GM19438 (cell line): ENCODE data around the gene UST.
"Not testable (repeated sequence)": the region's sequence is repeated elsewhere in the genome, so short reads cannot be mapped to it uniquely, and the experiment has no call there.

ENCODE experiments used
- ATAC-seq: cut with Tn5 transposase; IDR thresholded peaks from one replicate; pipeline ENCODE4 v1.9.1; 2021; ENCODE audit warnings: low read depth; ENCODE audit not compliant: unreplicated experiment

UST gene

DNA sequence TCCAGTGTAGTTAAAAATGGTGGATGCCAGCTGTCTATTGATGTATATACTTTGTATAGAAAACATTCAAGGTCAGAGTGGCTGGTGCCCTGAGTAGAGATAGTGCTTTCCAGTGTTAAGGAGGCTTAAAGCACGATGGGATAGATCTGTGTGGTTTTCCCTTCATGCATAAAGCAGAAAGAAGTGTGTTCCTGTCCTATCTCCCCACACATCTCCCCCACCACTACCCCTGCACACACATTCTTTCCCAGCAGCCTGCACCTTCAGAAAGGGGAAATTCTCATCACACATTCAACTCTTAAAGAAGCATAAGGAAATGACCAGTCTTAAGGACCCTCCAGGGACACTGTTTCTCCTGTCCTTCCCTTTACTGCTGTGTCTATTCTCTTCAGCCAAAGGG lies 349.0 kb downstream of the UST start:
- no peak for ATAC-seq

DNA sequence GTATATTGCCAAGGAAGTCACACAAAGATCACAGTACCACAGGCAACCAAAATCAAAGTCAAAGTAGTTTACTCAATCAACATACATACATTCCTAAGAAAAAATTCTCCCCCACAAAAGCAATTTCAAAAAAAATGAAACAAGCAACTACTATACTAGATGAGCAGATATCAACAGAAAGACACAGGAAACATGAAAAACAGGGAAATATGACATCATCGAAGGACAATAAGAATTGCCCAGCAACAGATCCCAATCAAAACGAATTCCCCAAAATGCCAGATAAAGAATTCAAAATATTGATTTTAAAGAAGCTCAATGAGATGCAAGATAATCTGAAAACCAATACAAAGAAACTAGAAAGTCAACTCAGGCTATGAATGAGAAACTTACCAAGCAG lies 351.0 kb downstream of the UST start:
- ATAC-seq = no peak

GRCh38 chr6:149098700-149099276 lies 352.0 kb downstream of the UST start:
- ATAC-seq = no peak

DNA sequence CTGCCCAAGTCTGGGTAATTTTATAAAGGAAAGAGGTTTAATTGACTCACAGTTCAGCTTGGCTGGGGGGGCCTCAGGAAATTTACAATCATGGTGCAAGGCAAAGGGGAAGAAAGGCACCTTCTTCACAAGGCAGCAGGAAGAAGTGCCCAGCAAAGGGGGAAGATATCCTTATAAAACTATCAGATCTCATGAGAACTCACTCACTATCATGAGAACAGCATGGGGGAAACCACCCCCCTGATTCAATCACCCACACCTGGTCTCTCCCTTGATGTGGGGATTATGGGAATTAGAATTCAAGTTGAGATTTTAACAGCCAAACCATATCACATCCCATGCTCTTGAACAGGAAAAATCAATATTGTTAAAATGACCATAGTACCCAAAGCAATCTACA lies 355.5 kb downstream of the UST start:
- no peak for ATAC-seq

DNA sequence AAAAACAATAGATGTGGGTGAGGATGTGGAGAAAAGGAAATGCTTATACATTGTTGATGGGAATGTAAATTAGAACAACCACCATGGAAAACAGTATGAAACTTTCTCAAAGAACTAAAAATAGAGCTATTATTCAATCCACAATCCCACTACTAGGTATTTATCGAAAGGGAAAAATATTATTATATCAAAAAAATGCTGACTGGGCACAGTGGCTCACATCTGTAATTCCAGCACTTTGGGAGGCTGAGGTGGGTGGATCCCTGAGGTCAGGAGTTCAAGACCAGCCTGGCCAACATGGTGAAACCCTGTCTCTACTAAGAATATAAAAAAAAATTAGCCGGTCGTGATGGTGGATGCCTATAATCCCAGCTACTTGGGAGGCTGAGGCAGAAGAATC lies 357.1 kb downstream of the UST start:
- ATAC-seq = not testable (repeated sequence)

DNA sequence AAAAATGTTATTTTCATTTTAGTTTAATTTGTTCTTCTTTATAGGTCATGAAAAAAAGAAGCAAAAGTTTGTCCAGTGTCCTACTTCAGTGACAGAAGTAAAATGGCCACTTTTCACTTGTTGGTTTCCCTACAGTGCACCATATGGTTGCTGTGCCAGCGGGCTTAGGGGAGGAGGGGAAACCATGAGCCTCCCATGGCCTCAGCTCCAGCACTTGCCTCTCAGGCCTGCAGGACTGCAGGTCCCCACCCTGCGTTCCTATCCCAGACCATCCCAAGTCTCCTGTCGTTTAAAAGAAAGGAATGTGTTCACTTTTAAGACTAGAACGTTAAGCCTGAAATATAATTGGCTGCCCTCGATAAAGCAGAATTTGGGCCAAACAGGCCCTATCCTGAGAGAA lies 360.7 kb downstream of the UST start:
- ATAC-seq = no peak

DNA sequence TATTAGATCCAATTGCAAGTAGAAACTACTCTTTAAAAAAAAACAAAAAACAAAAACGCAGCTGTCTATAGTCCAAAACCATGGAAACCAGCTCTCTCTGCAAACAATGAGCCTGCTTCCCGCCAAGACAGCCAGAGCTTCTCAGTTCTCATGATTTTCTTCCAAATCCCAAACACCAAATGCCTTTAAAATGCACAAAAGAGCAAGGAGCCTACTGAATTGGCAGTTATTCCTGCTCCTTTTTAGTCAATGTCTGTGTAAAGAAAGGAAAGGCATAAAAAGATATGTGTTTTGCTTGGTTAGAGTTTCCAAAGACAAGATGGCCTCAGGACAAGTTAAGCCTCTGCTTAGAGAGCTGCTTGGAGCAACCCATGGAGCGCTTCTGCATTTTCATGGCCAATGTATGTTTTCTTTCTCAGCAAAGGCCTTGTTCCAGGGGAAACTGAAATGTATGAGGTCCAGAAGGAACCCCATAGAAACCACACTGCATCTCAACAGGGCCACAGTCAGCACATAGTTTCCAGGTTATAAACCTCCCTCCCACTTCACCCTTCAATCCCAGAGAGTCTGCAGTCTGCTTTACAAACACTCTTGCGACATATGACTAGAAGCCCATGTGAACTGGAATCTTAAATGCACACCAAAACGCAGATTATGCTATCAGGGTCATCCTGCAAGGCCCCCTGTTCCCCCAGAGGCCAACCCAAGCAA lies 361.4 kb downstream of the UST start:
- ATAC-seq = no peak

DNA sequence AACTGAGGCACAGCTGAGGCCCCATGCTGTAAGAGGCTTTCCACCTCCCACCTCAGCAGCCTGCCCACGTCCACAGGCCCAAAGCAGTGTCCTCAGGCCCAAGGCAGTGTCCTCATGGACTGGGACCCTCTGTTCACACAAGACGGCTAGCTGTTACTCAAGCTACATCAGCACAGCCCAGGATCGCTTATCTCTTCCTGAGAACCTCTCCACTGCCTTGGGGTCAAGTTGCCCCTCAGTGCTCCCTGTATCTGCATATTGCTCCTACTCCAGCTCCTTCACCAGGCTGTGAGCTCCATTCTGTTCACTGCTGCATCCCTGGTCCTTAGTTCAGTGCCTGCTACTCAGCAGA lies 361.9 kb downstream of the UST start:
- no peak for ATAC-seq

- ATAC-seq = no peak
These were observed 362.7 kb downstream of the UST start for GRCh38 chr6:149109397-149110070.

DNA sequence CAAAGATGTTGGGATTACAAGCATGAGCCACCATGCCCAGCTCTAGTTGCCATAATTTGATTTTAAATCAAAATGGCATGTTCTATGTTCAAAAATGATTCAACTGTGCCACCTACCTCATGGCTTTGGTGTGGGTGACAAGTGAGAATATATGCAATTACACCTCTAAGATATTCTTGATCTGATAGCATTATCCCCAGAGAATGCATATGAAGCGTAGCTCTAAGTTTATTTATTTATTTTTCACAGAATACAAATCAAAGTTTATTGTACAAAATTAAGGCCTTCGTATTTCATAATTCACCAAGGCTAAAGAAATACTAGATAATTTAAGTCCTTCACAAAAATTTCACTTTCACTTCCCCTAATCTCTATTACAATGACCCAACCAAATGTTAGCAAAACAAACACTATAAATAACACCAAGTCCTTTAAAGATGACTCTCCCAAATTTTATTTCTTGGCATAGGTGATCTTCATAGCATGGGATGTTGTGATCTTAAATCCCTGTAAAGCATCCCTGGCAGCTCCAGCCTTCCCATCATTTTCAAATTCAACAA lies 364.8 kb downstream of the UST start:
- ATAC-seq = no peak

DNA sequence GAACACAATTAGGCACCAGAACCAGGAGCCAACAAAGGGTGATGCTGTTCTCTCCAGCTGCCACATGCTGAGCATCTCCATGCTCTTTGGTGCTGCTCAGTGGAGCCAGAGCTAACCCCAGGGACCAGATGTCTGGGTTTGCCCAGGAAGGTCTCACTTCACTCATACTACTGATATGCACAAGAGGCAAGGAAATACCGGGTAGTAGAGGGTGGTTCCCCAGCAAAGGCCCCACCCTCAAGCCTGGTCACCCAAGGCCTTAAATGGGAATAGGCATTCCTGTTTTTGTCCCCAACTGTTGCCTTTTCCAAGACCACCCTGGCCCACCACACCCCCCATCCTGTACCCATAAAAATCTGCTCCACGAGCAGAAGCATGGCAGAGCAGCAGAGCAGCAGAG lies 366.1 kb downstream of the UST start:
- ATAC-seq = no peak

DNA sequence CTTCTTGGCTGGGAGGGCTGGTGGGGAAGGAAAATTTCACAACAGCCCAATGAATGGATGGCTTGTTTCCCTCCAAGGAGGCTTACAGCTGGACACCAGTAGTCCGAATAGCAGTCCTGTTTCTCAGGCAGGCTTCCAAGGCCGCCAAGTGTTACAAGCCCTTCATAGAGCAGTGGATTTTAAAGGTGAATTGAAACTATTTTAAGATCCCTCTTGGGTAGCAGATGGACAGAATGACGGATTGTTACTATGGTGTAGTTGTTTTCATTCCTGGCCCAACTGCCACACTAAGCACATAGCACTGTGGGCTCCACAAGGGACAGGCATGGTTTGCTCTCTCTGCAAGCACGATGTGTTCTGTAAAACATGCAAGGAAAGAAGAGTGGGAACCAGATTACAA lies 367.3 kb downstream of the UST start:
- no peak for ATAC-seq

DNA sequence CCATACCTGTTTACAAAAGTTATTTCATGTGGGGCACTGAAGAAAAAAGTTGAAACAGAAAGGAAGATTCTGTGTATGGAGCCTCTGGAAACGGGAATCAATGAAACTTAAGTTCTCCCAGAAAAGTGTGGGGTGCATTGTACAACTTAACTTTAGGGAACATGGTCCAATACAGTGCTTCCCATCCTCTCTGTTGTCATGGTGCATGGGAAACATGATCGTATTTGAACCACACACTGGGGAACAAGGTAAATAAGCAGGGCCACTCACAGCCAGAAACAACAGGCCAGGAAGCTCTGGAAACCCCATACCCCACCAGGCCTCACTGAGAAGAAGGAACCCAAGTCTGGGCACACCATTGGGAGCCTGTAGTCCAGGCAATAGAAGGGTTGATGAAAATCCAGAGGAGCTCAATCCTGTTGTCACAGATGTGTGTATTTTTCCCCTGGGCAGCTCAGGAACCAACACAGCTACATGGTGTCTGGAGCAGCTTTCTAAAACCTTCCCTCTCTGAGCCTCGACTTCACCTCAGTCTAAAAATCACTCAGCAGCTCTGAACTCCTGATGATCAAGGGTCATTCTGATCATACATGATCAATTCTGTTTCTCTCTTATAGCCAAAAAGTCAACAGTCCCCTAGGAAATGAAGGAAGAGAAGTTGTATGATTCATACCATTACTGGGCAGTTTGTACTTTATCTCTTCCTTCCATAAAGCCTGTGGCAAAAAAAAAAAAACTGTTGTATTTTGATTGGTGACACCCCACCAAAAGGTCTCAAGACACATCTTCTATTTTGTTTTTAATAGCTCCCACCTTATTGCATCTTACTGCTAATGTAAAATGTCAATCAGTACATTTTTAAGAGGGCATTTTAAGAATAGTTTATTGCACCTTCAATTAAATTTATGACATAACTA lies 372.2 kb downstream of the UST start:
- ATAC-seq = no peak

GRCh38 chr6:149122850-149123821 lies 376.3 kb downstream of the UST start:
- ATAC-seq = no peak

GRCh38 chr6:149125309-149125708 lies 378.5 kb downstream of the UST start:
- ATAC-seq = no peak
